ENCODE results near the gene METTL23.
A peak's percentile ranks its signal among the peaks of the same experiment; 100 is the strongest.
"Not testable (repeated sequence)": the region's sequence is repeated elsewhere in the genome, so short reads cannot be mapped to it uniquely, and the experiment has no call there.

Gene METTL23

DNA sequence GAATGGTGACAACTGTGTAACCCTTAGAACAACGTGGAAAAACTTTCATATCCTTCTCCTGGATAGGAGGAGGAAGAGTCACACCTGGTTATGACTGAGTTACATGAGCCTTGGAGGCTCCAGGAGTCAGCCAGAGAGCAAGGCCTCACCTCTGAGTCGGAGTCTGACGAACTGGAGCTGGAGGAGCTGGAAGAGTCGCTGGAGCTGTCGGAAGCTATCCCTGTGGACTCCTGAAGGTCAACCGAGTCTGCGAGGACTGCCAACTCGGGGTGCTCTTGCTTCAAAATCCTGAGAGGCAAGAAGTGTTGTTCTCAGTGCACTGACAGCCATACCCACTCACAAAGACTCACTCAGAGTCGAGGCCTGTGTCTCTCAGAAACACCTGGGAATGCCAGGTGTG lies 6.4 kb upstream of the METTL23 start:
- Mint-ChIP-seq H3K4me1 (peaks cover 41% of the 10 kb centered on the region), H3K27ac (no peak overlapping the region), H3K9me3 (no peaks in the 10 kb centered on the region), H3K36me3 (peaks cover 18% of the 10 kb centered on the region), H3K4me3 (no peak overlapping the region), H3K27me3 (no peaks in the 10 kb centered on the region)

DNA sequence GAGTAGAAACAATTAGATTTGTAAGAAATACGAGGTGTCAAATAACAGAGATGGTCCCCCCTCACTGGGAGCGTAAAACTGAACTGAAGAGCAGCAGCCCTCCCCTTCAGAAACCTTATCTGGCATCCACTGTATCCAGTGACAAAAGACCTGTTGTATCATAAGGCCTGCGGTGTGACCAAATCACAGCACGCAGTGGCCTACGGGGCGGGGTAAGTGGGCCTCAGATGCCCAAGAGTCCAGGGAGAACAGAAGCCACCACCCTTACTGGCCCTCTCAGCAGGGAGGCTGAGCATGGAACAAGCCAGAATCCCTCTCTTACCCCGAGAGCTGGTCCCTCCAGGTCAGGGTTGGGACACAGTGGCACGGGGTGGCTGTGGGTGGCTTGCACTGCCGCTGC lies 5.7 kb upstream of the METTL23 start:
- Mint-ChIP-seq H3K27me3 (no peaks in the 10 kb centered on the region), H3K36me3 (peaks cover 20% of the 10 kb centered on the region), H3K27ac (no peak overlapping the region), H3K4me1 (peaks cover 40% of the 10 kb centered on the region), H3K4me3 (no peak overlapping the region), H3K9me3 (no peaks in the 10 kb centered on the region)

DNA sequence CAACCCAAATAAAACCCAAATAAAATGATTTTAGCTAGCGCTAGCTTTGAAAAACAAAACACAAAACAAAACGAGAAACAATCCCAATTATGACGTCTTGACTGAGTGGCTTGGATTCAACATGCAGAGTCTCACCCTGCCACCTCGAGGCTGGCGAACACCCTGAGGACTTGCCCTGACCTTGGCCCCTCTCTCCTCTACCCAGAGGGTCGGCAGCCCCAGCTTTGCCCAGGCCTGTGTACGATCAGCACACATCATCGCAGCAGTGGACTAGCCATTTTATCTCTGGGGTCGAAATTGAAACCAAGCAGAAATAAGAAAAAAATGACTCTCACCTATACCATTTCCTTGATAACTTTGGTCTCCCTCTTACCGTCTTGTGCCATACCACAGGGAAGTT lies 5.2 kb upstream of the METTL23 start:
- Mint-ChIP-seq H3K4me1 (peaks cover 34% of the 10 kb centered on the region), H3K27me3 (no peaks in the 10 kb centered on the region), H3K27ac (no peak overlapping the region), H3K4me3 (no peak overlapping the region), H3K9me3 (no peaks in the 10 kb centered on the region), H3K36me3 (peaks cover 20% of the 10 kb centered on the region)

DNA sequence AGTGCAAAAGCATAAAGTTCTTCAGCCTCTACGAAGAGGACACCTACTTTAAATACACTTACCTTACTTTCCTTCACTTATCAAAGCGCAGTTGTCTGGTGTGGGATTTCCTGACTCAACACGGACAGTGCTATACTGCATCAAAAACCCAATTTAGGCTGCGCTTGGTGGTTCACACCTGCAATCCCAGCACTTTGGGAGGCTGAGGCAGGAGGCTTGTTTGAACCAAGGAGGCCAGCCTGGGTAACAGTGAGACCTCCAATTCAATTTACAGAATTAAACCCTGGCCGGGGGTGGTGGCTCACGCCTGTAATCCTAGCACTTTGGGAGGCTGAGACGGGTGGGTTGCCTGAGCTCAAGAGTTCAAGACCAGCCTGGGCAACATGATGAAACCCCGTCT lies 4.4 kb upstream of the METTL23 start:
- Mint-ChIP-seq H3K4me3 (no peak overlapping the region), H3K4me1 (peaks cover 34% of the 10 kb centered on the region), H3K36me3 (peaks cover 20% of the 10 kb centered on the region), H3K27ac (peak overlapping the region; percentile 17), H3K9me3 (no peaks in the 10 kb centered on the region), H3K27me3 (no peaks in the 10 kb centered on the region)

DNA sequence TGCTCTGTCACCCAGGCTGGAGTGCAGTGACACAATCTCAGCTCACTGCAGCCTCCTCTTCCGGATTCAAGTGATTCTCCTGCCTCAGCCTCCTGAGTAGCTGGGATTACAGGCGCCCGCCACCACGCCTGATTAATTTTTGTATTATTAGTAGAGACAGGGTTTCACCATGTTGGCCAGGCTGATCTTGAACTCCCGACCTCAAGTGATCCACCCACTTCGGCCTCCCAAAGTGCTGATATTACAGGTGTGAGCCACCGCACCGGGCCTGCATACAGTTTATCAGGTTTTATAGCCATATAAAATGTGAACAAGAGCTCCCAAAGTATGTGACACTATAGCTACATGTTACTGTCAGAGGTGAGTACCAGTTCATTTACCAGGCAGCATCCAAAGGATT lies 3.7 kb upstream of the METTL23 start:
- H3K9me3 Mint-ChIP-seq, H3K4me3 Mint-ChIP-seq, H3K27me3 Mint-ChIP-seq, H3K27ac Mint-ChIP-seq: not testable (repeated sequence)
- Mint-ChIP-seq H3K4me1 (peaks cover 39% of the 10 kb centered on the region), H3K36me3 (peaks cover 23% of the 10 kb centered on the region)

DNA sequence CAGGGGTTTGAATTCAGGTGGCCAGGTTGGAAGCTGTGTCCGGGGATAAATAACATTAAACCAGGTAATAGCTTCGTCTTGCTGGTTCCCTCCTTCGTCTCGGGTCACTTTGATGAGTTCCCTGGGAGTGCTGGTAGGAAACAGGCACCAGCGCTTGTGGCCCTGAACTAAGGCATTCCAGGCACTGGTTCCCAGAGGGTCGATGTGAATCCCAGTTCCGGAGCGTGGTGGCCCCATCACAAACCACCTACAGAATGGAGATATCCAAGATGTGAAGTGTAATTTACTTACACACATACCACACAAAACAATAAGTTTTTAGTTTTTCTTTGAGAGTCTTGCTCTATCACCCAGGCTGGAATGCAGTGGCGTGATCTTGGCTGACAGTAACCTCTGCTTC lies 2.8 kb upstream of the METTL23 start:
- Mint-ChIP-seq H3K9me3 (no peaks in the 10 kb centered on the region), H3K36me3 (peaks cover 20% of the 10 kb centered on the region), H3K27me3 (no peaks in the 10 kb centered on the region), H3K4me3 (peak overlapping the region; percentile 23), H3K27ac (no peak overlapping the region), H3K4me1 (peaks cover 44% of the 10 kb centered on the region)

DNA sequence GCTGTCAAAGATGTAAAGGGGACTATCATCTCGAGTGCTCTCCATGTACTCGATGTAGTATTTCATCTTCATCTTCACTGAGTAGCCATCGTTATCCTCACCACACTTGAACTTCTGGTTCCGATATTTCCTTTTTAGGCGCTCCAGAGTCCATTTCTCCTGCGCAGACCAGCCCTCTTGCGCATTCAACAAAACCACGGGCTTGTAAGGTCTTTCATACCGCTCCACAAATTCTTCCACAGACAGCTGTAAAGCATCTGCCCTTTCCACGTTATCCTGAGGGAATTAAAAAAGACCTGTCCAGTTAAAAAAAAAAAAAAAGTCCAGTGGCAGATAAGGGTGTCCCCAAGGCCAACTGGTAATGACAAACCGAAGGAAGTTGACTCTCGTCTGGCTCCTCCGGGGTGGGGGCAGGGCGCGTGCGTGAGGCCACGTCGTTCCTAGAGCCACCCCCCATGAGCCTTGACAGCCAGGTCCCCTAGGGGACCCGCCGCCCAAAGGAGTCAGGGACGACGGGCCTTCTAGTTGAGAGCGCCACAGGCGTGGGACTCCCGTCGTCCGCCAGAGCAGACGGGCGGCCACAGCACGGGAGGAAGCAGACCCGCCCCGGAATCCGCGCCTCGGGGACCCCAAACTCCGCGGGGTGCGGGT lies 934 bp upstream of the METTL23 start:
- H3K36me3 Mint-ChIP-seq = peaks cover 21% of the 10 kb centered on the region
- H3K4me1 Mint-ChIP-seq = peaks cover 52% of the 10 kb centered on the region

DNA sequence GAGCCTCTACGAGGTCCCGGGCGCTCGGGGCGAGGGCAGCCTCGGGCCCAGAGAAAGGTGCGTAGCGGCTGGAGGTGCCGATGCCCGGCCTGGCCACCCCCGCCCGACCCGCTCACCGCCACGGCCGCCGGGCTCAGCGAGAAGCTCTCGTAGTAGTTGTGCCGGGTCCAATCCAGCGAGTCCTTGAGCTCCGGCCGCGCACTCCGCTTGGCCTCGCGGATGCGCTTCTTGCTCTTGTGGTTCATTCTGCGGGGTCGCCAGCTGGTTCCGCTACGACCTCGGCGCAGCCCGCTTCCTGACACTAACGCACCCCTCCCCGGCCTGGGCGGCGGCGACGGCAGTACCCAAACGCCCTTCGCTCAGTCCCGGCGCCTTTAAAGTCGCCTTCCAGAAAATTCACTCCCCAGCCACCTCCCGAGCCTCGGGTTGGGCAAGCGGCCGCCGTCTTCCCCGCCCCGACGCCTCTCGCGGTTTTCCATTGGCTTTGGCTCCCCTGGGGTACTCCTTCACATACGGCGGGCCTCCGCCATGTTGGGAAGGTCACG lies 336 bp upstream of the METTL23 start, which contains the start of gene JMJD6:
JMJD6 (minus strand) TSS at position 376 of the 545 bp plus-strand sequence; CDS start at position 245, 131 bp downstream.
- H3K4me3 Mint-ChIP-seq = peak within 1 kb of the TSS; percentile 99
- peaks cover 51% of the 10 kb centered on the region for H3K4me1 Mint-ChIP-seq
- peaks cover 21% of the 10 kb centered on the region for H3K36me3 Mint-ChIP-seq
- H3K27me3 Mint-ChIP-seq = no peaks in the 10 kb centered on the region
- peak within 1 kb of the TSS; percentile 97 for H3K27ac Mint-ChIP-seq
- H3K9me3 Mint-ChIP-seq = no peaks in the 10 kb centered on the region

More for the DNA sequence above, 934 bp upstream of the METTL23 start:
- H3K27ac Mint-ChIP-seq = peak overlapping the region; percentile 88
- H3K4me3 Mint-ChIP-seq = peak overlapping the region; percentile 99
- no peaks in the 10 kb centered on the region for H3K27me3 Mint-ChIP-seq
- H3K9me3 Mint-ChIP-seq = no peaks in the 10 kb centered on the region

DNA sequence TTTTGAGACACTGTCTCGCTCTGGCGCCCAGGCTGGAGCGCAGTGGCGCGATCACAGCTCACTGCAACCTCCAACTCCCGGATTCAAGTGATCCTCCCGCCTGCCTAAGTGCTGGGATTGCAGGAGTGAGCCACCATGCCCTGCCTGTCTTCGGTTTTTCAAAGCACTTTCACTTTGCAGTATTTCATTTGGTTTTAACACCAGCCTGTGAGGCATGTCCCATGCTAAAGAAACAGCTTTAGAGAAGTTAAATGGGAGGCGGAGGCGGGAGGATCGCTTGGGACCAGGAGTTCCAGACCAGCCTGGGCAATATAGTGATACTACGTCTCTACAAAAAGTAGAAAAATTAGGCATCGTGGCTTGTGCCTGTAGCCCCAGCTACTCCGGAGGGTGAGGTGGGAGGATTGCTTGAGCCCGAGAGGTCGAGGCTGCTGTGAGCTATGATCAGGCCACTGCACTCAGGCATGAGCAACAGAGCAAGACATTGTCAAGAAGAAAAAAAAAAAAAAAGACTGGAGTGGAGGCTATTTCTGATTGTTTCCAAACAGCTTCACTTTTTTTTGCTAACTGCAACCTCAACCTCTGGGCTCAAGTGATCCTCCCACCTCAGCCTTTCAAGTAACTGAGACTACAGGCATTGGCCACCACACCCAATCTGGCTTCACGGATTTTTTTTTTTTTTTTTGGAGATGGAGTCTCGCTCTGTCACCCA lies 1.3 kb downstream of the METTL23 start:
- no peaks in the 10 kb centered on the region for H3K9me3 Mint-ChIP-seq
- H3K4me3 Mint-ChIP-seq = peak overlapping the region; percentile 99
- H3K27ac Mint-ChIP-seq = peak overlapping the region; percentile 97
- peaks cover 53% of the 10 kb centered on the region for H3K4me1 Mint-ChIP-seq
- H3K27me3 Mint-ChIP-seq = no peaks in the 10 kb centered on the region
- H3K36me3 Mint-ChIP-seq = peaks cover 17% of the 10 kb centered on the region

DNA sequence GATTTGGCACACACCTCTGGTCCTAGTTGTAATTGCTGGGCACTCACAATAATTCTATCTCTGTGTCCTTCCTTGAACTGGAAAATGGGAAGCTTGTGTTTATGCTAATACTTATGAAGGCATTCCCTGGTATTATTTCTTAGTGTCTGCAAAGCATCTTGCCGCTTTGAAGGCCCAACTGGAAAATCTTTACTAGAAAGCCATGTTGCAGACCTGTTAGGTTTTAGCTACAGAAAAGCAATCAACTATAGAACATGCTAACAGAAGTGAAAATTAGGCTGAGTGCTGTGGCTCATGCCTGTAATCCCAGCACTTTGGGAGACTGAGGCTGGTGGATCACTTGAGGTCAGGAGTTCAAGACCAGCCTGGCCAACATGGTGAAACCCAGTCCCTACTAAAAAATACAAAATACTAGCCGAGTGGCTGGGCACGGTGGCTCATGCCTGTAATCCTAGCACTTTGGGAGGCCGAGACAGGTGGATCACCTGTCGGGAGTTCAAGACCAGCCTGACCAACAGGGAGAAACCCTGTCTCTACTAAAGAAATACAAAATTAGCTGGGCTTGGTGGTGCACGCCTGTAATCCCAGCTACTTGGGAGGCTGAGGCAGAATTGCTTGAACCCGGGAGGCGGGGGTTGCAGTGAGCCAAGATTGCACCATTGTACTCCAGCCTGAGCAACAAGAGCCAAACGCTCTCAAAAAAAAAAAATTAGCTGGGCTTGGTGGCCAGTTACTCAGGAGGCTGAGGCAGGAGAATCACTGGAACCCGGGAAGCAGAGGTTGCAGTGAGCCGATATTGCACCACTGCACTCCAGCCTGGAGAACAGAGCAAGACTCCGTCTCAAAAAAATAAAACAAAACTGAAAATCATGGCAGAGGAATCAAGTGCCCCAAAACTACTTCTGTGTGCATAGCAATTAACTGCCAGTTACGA lies 5.4 kb downstream of the METTL23 start:
- Mint-ChIP-seq H3K4me3 (peak overlapping the region; percentile 99), H3K27ac (peak overlapping the region; percentile 55), H3K4me1 (peaks cover 53% of the 10 kb centered on the region), H3K36me3 (peaks cover 41% of the 10 kb centered on the region)
- H3K27me3 Mint-ChIP-seq, H3K9me3 Mint-ChIP-seq: not testable (repeated sequence)

DNA sequence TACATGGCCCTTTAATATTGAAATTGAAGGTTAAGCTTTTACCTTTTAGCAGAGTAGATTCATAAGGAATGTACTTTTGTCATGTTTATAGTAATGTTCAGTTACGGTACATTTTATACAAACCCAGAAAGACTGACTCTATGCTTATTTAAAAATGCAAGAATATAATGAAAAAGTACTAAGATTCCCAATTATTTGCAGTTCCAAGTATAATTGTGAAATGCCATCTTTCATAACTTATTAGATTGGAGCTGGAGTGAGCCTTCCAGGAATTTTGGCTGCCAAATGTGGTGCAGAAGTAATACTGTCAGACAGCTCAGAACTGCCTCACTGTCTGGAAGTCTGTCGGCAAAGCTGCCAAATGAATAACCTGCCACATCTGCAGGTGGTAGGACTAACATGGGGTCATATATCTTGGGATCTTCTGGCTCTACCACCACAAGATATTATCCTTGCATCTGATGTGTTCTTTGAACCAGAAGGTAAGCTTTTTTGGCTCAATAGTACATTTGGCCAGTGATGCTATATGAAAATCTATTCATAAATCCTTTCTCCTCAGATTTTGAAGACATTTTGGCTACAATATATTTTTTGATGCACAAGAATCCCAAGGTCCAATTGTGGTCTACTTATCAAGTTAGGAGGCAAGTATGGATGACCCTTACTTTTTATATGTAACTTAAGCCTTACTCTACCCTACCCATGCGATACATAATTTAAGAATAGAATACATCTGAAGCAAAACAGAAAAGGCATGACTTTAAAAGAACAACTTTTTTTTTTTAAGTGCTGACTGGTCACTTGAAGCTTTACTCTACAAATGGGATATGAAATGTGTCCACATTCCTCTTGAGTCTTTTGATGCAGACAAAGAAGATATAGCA lies 6.3 kb downstream of the METTL23 start:
- Mint-ChIP-seq H3K4me3 (peak overlapping the region; percentile 99), H3K4me1 (peaks cover 49% of the 10 kb centered on the region), H3K27me3 (no peaks in the 10 kb centered on the region), H3K27ac (peak overlapping the region; percentile 89), H3K36me3 (peaks cover 38% of the 10 kb centered on the region), H3K9me3 (no peaks in the 10 kb centered on the region)

DNA sequence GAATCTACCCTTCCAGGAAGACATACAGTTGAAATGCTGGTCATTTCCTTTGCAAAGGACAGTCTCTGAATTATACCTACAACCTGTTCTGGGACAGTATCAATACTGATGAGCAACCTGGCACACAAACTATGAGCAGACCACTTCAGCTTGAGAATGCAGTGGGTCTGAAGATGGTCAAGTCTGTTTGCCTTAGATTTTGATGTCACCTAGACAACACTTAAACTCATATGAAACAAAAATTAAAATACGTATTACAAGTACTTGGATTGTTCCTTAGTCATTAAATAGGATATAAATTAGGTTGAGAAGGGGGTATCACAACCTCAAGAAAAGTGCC lies 6.9 kb downstream of the METTL23 start:
- Mint-ChIP-seq H3K36me3 (peaks cover 38% of the 10 kb centered on the region), H3K9me3 (no peaks in the 10 kb centered on the region), H3K27ac (peak overlapping the region; percentile 89), H3K27me3 (no peaks in the 10 kb centered on the region), H3K4me3 (peak overlapping the region; percentile 99), H3K4me1 (peaks cover 50% of the 10 kb centered on the region)

DNA sequence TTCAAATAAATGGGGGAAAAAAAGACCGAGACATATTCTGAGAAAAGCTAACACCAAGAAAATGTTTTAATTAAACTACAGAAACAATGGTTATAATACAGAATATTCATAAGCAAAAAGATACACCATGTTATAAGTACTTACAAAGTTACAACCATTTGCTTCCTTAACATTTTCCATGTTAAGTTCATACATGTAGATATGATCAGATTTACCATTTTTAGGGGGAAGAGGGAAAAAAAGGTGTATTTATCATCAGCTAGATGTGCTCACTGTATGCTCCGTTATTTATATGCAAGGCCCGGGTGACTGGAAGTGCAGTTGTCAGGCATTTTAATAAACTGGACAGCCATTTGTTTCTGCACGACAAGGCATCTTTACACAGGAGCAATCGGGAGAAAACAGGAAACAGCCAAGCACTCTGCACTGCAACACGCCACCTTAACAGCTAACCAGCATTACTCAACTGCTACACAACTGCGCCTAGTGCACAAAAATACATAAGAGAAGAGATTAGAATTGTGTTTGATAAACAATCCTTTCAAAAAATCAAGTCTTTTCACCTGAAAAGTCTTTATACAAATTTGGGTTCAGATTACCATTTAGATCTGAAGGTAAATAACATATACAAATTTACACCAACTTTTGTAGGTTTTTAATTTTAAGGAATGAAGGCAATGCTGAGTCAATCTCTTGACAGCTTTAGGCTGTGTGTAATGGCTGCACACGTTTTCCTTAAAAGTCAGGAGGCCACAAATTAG lies 7.6 kb downstream of the METTL23 start:
- no peaks in the 10 kb centered on the region for H3K27me3 Mint-ChIP-seq
- H3K4me3 Mint-ChIP-seq = peak overlapping the region; percentile 99
- H3K36me3 Mint-ChIP-seq = peaks cover 38% of the 10 kb centered on the region
- peak overlapping the region; percentile 89 for H3K27ac Mint-ChIP-seq
- H3K9me3 Mint-ChIP-seq = no peaks in the 10 kb centered on the region
- H3K4me1 Mint-ChIP-seq = peaks cover 53% of the 10 kb centered on the region

DNA sequence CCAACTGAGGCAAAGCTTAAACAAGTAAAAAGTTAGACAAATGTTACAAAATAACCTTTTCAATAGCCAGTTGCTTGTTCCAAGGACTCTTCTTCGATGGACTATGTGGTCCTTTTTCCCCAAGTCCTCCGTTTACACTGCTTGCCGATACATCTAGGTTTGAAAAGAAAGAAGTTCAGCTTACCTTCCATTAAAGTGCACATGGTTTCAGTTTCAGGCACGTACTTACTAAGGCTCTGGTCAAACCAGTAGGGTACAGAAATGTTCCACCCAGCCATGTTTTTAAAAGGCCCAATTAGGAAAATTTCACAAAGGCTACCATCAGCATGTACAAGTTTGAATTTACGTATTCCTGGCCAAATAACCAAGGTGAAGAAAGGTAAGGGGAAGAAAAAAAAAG lies 8.4 kb downstream of the METTL23 start:
- Mint-ChIP-seq H3K4me3 (peak overlapping the region; percentile 99), H3K27me3 (no peaks in the 10 kb centered on the region), H3K9me3 (no peaks in the 10 kb centered on the region), H3K4me1 (peaks cover 51% of the 10 kb centered on the region), H3K27ac (peak overlapping the region; percentile 100), H3K36me3 (peaks cover 35% of the 10 kb centered on the region)

All from activated naive CD4-positive, alpha-beta T cell treated with anti-CD3 and anti-CD28 coated beads, Interleukin-2, amount 50 U/mL, for 24 hours (primary cell).